IMR-90 (cell line): Measurements from ENCODE around the gene CHML. TPM values are rescaled to one million over a fixed set of nuclear protein-coding genes. Genes with fewer than 3 reads are reported as not detected.

ENCODE experiments used
- polyA plus RNA-seq, 3 experiments: library from polyadenylated mRNA; depleted of rRNA; stranded (reverse); fragments of >200 nt; gene quantifications; 2 replicates each; pipeline ENCODE4 v1.2.3, GENCODE V29; 2012; ENCODE audit warnings: low replicate concordance in 1 of 3
- total RNA-seq: library from RNA; depleted of rRNA; stranded (reverse); fragments of >200 nt; gene quantifications from 2 replicates; pipeline ENCODE4 v1.2.3, GENCODE V29; 2012; rRNA removed

The CHML gene
- total and polyA plus RNA-seq, 2 of the 4 experiments (the other 2 are of a cell fraction) = 5.3 to 25.6 TPM

Other genes with a start within 250 kb of the CHML start
- gene FH, start 120.6 kb downstream of the CHML start, total RNA-seq = 78.7 and 101 TPM in 2 replicates
- gene FH, start 120.6 kb downstream of the CHML start, polyA plus RNA-seq (2012; rRNA removed) = 69.3 and 75.5 TPM in 2 replicates
- not detected in 2 replicates for gene KMO, start 108.0 kb downstream of the CHML start, total RNA-seq
- not detected in 2 replicates for gene KMO, start 108.0 kb downstream of the CHML start, polyA plus RNA-seq (2012; rRNA removed)
- gene OPN3, start within 50 bp of the CHML start, total RNA-seq = 21.1 and 21.9 TPM in 2 replicates
- 11.0 and 16.4 TPM in 2 replicates for gene OPN3, start within 50 bp of the CHML start, polyA plus RNA-seq (2012; rRNA removed)
- gene WDR64, start 11.9 kb upstream of the CHML start, total RNA-seq = not detected in 2 replicates
- gene WDR64, start 11.9 kb upstream of the CHML start, polyA plus RNA-seq (2012; rRNA removed) = not detected in 2 replicates
- 12.9 and 18.9 TPM in 2 replicates for gene EXO1, start 207.8 kb upstream of the CHML start, total RNA-seq
- 3.9 and 5.1 TPM in 2 replicates for gene EXO1, start 207.8 kb upstream of the CHML start, polyA plus RNA-seq (2012; rRNA removed)